NCI-H2171 treated with DMSO at 0.1 percent for 48 hours (cell line): ENCODE results near the gene RILPL1.
"Not testable (repeated sequence)": the region's sequence is repeated elsewhere in the genome, so short reads cannot be mapped to it uniquely, and the experiment has no call there.

ENCODE experiments used
- DNase-seq: peaks from one replicate; lab custom pipeline; 2025; lab: John Stamatoyannopoulos, UW

The RILPL1 gene, protein sequence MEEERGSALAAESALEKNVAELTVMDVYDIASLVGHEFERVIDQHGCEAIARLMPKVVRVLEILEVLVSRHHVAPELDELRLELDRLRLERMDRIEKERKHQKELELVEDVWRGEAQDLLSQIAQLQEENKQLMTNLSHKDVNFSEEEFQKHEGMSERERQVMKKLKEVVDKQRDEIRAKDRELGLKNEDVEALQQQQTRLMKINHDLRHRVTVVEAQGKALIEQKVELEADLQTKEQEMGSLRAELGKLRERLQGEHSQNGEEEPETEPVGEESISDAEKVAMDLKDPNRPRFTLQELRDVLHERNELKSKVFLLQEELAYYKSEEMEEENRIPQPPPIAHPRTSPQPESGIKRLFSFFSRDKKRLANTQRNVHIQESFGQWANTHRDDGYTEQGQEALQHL

GRCh38 chr12:123533672-123534643, at the start of gene RILPL1:
RILPL1 (minus strand) TSS chr12:123533719; CDS start chr12:123533482, 237 bp downstream.
- DNase-seq: peak; percentile 32

DNA sequence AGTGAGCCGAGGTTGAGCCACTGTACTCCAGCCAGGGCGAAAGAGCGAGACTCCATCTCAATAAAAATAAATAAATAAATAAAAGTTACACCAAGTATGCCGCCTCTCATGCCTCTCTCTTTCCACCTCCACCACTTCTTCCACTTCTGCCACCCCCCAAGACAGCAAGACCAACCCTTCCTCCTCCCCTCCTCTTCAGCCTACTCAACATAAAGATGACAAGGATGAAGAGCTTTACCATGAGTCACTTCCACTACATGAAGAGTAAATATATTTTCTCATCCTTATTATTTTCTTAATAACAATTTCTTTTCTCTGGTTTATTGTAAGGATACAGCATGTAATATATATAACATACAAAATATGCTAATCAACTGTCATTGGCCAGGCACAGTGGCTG, 47.3 kb upstream of the RILPL1 start:
- no peak for DNase-seq

- DNase-seq: not testable (repeated sequence)
Measured at GRCh38 chr12:123578829-123579228, 45.3 kb upstream of the RILPL1 start.

DNA sequence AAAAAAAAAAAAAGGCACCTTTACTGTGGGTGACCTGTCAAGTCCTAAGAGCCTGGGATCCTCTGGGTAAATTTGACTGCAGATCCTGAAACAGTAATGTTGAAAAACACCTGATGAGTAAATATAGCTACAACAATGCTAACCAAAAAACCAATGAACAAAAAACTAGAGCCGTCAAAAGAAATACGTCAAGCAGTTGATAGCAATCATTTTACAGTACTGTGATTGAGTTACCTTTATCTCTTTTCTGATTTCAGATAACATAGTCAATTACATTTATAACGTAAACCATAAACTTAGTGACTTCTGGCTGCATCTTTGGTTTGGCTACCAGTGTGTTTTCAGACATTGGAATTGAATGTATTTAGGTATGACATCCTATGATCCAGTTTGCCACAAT, 44.7 kb upstream of the RILPL1 start:
- no peak for DNase-seq

GRCh38 chr12:123576611-123577010, 43.1 kb upstream of the RILPL1 start:
- no peak for DNase-seq

DNA sequence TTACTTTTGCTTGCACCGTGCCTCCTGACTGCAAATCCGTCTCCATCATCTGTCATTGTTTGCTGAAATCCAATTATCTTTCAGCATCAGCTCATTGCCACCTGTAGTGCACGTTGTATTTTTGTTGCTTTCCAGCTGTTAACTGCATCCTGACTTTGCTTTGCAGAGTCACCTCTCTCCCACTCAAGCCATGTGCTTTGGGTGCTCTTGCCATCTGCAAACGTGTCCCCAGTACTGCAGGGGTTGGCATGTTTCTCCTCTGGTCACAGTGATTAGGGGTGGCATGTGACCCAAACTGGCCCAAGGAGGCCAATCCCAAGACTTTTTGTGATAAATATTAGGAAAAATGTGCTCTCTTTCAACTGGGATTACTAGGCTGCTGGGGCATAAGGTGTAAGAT, 40.4 kb upstream of the RILPL1 start:
- peak; percentile 95 for DNase-seq

- peak; percentile 59 for DNase-seq
Measured at GRCh38 chr12:123572391-123572790, 38.9 kb upstream of the RILPL1 start.

DNA sequence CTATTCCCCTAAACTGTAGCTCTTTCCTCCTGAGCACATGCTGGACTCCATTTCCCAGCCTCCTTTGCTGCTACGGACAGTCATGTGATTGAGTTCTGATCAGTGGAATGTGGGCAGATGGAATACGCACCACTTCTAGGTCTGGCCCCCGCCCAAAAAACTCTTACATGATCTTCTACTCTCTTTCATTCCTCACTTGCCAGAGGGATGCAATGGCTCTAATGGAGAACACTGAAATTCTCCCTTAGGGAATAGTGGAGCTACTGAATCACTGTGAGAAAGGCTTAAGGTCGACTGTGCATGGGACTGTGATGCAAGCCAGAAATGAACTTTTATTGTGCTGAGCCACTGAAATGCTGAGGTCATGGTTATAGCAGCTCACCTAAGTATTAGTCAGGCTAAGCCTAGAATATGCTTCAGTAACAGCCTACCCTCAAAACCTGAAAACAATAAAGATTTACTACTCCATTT, 37.9 kb upstream of the RILPL1 start:
- DNase-seq: peak; percentile 83

GRCh38 chr12:123559468-123559867, 25.9 kb upstream of the RILPL1 start:
- DNase-seq: no peak

DNA sequence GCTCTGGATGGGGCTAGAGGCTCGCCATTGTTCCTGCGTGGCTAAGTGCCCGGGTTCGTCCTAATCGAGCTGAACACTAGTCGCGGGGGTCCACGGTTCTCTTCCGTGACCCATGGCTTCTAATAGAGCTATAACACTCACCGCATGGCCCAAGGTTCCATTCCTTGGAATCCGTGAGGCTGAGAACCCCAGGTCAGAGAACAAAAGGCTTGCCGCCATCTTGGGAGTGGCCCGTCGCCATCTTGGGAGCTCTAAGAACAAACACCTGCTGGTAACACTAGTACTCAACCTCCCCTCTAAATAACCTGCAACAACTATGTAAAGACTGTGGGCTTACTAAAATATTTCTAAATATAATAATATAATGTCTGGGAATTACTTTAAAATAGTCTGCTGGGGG, 25.0 kb upstream of the RILPL1 start:
- DNase-seq: not testable (repeated sequence)

DNA sequence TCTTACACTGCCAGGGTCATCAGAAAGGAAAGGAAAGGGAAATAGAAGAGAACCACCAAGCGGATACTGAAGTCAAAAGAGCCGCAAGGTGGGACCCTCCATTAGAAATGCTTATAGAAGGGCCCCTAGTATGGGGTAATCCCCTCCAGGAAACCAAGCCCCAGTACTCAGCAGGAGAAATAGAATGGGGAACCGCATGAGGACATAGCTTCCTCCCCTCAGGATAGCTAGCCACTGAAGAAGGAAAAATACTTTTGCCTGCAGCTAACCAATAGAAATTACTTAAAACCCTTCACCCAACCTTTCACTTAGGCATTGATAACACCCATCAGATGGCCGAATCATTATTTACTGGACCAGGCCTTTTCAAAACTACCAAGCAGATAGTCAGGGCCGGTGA, 21.3 kb upstream of the RILPL1 start:
- not testable (repeated sequence) for DNase-seq

DNA sequence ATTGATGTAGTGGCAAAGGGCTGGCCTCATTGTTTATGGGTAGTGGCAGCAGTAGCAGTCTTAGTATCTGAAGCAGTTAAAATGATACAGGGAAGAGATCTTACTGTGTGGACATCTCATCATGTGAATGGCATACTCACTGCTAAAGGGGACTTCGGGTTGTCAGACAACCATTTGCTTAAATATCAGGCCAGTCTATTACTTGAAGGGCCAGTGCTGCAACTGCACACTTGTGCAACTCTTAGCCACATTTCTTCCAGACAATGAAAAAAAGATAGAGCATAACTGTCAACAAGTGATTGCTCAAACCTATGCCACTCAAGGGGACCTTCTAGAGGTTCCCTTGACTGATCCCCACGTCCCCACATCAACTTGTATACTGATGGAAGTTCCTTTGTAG, 20.6 kb upstream of the RILPL1 start:
- not testable (repeated sequence) for DNase-seq

GRCh38 chr12:123550700-123551099, 17.2 kb upstream of the RILPL1 start:
- no peak for DNase-seq

GRCh38 chr12:123548107-123548506, 14.6 kb upstream of the RILPL1 start:
- DNase-seq: no peak

GRCh38 chr12:123546281-123546680, 12.8 kb upstream of the RILPL1 start:
- DNase-seq: no peak

DNA sequence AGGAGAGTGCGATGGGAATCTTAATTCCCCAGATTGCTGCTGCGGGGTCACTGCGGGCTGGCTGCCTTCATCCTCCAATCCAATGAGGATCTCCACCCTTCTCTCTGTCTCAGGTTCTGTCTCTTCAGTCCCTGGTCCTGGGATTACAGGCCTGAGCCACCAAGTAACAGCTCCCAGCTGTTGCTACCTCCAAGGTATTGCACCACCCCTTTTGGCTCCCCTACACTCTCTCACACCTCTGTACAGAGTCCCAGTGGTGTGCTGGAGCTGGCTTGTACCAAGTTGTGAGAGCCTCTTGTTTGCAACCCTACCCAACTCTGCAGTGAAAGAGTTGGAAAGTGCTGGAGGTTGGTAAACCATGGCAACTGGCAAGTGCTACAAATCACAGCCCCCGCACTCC, 10.0 kb upstream of the RILPL1 start:
- no peak for DNase-seq

DNA sequence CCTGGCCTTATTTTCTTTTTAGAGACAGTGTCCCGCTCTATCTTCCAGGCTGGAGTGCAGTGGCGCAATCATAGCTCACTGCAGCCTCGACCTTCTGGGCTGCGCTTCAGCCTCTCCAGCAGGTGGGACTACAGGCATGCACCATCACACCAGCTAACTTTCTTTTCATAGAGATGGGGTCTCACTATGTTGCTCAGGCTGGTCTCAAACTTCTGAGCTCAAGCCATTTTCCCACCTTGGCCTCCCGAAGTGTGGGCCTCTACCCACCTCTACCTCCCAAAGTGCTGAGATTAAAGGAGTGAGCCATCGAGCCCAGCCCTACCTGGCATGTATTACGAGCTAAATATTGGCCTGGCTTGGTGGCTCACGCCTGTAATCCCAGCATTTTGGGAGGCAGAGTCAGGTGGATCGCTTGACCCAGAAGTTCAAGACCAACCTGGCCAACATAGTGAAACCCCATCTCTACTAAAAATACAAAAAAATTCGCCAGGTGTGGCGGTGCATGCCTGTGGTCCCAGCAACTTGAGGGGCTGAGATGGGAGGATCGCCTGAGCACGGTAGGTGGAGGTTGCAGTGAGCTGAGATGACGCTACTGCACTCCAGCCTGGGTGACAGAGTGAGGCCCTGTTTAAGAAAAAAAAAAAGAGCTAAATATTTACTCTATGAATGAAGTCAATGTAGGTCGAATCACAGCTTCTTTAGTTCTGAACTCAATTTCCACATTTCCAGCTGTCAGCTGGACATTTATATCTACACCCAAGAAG, 7.6 kb upstream of the RILPL1 start:
- DNase-seq: peak; percentile 19

GRCh38 chr12:123535952-123536351, 2.4 kb upstream of the RILPL1 start:
- not testable (repeated sequence) for DNase-seq

DNA sequence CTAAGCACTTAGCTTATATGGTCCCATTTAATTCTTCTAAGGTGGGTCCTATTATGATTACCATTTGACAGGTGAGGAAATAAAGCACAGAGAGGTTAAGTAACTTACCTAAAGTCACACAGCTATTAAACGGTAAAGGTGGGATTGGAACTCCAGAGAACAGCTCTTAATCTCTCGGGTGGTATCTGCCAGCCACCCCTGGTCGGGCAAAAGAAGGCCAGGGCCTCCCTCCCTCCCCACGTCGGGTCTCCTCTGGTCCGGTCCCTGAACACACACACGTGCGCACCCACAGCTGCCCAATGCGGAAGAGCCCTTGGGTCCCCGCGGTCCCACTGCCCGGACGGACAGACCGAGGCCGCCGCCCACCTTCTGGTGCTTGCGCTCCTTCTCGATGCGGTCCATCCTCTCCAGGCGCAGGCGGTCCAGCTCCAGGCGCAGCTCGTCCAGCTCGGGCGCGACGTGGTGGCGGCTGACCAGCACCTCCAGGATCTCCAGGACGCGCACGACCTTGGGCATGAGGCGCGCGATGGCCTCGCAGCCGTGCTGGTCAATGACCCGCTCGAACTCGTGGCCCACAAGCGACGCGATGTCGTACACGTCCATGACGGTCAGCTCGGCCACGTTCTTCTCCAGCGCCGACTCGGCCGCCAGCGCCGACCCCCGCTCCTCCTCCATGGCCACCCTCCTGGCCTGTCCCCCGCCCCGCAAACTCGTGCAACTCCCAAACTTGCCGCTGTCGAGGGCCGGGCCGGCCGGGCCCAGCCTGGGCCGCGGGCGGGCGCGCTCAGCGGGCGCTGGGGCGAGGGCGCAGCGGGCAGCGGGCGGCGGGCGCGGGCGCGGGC, 490 bp downstream of the RILPL1 start:
- no peak for DNase-seq

DNA sequence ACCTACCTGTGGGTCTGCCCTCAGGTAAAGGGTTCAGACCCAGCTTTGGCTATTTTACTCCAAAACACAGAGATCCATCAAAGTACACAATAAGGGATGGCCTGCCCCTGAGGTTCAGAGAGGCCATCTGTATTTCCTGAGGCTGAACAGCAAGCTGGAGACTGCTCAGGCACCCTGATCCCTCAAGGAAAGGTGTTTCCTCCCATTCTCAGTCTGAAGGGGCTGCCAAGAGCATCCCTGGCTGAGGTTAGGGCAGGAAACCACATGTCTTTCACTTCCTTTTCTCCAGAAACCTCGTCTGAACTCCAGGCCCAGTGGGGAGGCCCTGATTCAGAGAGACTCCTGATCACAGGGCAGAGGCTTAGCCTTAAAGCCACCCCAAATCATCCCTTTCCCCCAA, 1.5 kb downstream of the RILPL1 start:
- no peak for DNase-seq

GRCh38 chr12:123531091-123531490, 2.4 kb downstream of the RILPL1 start:
- DNase-seq: no peak
